GM12873 (cell line): ENCODE measurements around the gene ALK.

Experiments used
- TF ChIP-seq, protein P1 (sequence below): IDR thresholded peaks from 2 replicates; pipeline ENCODE4 v1.5.1; 2012; ENCODE audit warnings: low read depth, mild to moderate bottlenecking, moderate library complexity, low read length, control low read depth; ENCODE audit not compliant: insufficient read depth; ENCODE audit errors: missing control alignments

ALK gene

DNA sequence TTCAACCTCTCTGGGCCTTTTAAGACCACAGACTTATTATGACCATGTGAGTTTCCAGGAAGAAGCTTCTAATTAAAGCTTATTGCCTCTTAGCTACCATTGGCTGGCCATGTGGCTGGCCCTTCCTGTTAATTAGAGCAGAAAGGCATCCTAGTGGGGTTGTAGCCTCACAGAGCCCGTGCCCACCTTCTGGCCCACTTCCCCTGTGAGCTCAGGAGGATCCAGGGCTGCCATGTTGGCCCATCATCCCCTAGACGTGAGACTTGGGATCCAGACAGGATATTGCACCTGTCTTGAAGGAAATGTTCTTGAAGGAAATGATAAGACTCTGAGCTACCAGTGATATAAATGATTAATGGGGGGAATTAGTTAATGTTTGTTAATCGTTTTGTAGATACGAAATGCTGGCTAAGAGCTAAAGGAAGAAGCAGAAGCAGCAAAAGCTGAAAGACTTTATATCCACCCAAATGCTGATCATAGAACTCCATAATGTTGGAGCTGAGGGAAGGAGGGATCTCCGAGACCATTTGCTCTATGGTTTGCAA is 550.7 kb downstream of the ALK start:
- TF ChIP-seq, protein P1, sequence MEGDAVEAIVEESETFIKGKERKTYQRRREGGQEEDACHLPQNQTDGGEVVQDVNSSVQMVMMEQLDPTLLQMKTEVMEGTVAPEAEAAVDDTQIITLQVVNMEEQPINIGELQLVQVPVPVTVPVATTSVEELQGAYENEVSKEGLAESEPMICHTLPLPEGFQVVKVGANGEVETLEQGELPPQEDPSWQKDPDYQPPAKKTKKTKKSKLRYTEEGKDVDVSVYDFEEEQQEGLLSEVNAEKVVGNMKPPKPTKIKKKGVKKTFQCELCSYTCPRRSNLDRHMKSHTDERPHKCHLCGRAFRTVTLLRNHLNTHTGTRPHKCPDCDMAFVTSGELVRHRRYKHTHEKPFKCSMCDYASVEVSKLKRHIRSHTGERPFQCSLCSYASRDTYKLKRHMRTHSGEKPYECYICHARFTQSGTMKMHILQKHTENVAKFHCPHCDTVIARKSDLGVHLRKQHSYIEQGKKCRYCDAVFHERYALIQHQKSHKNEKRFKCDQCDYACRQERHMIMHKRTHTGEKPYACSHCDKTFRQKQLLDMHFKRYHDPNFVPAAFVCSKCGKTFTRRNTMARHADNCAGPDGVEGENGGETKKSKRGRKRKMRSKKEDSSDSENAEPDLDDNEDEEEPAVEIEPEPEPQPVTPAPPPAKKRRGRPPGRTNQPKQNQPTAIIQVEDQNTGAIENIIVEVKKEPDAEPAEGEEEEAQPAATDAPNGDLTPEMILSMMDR, result no peak

DNA sequence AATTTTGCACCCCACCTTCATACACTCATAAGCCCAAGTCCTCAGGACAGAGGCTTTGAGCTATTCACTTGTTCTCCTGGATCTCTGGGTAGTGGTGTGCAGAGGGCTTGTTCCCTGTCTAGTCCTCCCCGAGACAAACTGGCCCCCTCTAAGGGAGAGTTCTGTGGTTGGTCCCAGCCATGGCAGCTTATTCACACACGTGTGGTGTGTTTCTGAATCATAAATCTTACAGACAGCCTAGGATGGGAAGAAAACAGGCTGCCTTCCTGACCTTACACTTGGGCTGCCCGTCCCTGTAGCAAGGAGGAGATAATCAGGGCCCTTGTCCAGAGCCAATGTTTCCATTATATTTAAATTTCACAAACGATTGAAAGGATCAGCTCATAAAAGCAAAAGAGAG is 551.2 kb downstream of the ALK start:
- TF ChIP-seq, protein P1, result no peak

DNA sequence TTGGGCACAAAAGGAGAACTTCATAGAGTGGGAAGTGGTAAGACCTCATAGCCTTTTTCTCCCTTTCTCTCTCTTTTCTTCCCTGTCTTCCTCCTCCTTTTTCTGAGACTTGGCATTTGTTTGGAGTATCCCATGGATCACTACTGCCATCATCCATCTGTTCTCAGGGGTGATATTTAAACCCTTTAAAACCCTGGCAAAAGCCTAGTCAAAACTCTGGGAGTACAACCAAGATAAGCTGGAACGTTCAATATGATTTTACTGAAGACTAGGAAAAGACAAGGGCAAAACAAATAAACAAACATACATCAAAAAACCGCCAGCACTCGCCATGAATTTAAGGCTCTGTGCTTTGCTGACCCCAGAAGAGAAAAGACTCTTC is 552.7 kb downstream of the ALK start:
- TF ChIP-seq, protein P1, result no peak

DNA sequence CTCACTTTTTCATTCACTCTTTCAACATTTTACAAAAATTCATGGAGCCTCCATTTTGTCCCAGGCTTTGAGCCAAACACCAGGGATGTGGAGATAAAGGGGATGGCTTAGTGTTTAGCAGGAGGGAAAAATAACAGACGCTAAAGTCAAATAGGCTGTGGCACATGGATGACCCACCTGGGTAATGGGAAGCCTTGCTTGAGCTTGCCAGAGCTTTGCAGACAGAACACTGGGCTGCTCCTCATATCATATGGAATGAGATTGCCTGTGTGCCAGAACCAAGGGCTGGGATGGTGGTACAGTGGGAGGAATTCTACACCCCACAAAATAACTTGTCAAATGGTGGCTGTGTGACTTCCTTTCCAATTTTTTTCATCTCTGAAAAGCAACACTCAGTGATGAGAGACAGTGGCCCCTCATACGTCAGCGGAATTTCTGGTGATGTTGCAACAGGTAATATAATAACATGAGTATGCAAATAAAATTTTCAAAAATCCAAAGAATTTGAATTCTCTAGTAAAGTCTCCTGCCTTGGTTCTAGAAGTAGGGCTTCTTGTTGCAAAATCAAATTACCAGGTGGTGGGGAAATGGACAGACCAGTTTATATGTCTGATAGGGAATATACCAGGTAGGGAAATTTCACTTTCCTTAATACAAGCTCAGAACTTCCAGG is 553.3 kb downstream of the ALK start:
- TF ChIP-seq, protein P1, result no peak

DNA sequence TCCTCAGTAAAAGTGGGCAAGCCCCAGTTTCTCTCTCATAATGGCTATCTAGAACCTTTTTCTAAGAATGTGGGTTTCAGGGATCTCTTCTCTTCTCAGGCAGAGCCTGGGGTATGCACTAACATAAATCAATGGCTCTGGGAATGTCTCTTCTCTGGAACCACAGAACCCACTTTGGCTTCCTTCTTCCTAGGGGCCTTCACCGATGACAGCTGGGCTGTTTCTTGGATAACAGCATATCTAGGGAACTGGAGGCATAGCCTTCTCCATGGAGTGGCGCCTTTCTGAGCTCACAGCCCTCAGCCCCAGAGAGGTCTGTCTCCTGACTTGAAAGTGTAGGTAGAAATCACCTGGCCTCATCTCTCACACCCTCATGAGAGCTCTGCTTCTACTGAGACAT is 558.3 kb downstream of the ALK start:
- TF ChIP-seq, protein P1, result no peak

DNA sequence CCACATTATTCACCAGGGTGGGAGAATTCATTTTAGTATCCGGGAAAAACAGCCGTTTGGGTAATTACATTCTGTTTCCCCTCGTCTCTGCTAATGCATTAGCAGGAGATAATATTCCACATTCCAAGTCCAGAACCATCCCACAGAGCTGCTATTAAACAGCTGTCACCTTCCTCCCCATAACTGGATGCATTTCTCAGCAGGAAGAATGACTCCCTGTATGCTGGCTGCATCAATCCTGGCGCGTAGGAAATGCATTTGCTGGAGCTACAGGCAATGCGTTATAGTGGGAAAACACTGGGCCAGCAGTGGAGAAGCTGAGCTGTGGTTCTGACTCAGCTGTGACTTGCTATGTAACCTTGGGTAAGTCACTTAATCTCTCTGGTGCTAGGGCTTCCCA is 560.2 kb downstream of the ALK start:
- TF ChIP-seq, protein P1, result no peak

DNA sequence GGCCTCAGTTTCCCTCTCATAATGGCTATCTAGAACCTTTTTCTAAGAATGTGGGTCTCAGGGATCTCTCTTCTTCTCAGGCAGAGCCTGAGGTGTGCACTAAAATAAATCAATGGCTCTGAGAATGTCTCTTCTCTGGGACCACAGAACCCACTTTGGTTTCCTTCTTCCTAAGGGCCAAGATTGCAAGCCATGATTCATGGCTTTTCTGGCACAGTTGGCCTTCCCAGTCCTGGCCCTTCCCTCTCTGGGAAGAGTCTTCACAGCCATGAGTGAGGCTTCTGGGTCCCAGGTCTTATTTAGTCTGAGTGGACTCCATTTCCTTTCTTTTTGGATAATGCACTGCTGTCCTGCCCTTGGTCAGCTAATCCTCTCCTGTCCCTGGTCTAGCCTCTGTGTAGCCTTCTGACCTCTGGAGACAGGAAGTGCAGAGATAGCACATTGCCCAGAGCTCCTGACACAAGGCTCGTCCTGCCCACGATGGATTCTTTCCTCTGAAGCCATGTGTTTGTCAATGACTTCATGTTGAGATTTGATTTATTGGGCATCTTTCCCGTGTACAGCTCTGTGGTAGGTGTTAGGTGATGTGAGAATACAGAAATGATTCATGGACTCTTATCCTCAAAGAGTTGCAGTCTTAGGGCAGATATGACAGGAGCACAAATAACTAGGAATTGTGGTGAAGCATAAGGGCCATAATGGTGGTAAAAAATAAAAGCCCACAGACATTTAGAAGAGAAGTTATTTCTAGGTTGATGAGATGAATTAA is 561.2 kb downstream of the ALK start:
- TF ChIP-seq, protein P1, result no peak
